Brain microvascular endothelial cell (primary cell): ENCODE measurements around the gene NRIP3.

Experiments used
- DNase-seq: peaks from one replicate; pipeline ENCODE4 v3.0.0-alpha.2; 2020
- H3K27ac ChIP-seq: fragments of 250-450 bp; sonication (Bioruptor Pico); 2 replicates; pipeline ENCODE4 v1.5.1; 2020; ENCODE audit warnings: mild to moderate bottlenecking, moderate library complexity
- H3K27me3 ChIP-seq: fragments of 250-450 bp; sonication (Bioruptor Pico); replicated peaks from 2 replicates; pipeline ENCODE4 v1.5.1; 2020; ENCODE audit warnings: mild to moderate bottlenecking
- H3K36me3 ChIP-seq: fragments of 250-450 bp; sonication (Bioruptor Pico); replicated peaks from 2 replicates; pipeline ENCODE4 v1.5.1; 2020; ENCODE audit warnings: mild to moderate bottlenecking
- H3K4me3 ChIP-seq: 2 replicates; pipeline ENCODE4 v1.5.1; 2011; ENCODE audit warnings: low read depth, mild to moderate bottlenecking, control low read depth, low read length, moderate library complexity
- in situ Hi-C: cut with HindIII; loops from 2 replicates; pipeline ENCODE4 v1.10.0; 2017; ENCODE audit warnings: low sequenced_read_pairs, low pct_ligation_motif_present
- TF ChIP-seq, protein P1 (sequence below): IDR thresholded peaks from 2 replicates; pipeline ENCODE4 v1.5.1; 2011; ENCODE audit warnings: low read depth, mild to moderate bottlenecking, moderate library complexity, low read length, control low read depth, inconsistent platforms; ENCODE audit errors: missing control alignments

NRIP3 gene

DNA sequence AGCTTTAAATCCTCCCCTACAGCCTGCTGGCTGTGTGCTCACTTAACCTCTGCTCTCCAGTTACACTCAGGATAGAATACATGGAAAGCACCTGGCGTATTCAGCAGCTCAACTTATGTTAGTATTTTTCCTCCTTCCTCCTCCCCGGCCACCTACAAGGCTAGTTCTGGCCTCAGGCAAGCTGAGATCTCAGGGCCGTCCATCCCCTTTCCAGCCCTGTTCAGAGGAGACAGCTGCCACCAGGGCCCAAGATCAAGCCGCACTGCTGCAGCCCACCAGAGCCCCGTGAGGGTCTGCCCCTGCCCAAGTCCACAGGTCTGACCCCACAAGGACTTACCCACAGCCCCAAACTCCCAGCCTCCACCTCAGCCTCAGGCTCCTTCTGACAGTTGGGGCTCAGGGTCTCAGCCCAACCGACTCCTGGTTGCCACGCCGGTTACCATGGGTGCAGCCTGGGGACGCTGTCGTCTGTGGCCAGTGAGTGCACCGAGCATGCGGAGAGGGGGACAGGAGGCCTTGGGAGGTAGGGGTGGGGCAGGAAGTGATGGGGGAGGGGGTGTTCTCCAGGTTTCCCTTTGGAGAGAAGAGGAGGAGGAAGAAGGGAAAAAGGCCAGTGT is 71.1 kb downstream of the NRIP3 start, which contains the start of gene C11orf16:
Gene C11orf16 (minus strand): TSS at position 384 of the 617 bp plus-strand sequence. CDS start 639 bp downstream, outside the sequence.
- Histone ChIP-seq H3K27me3 (no peaks in the 10 kb centered on the region), H3K36me3 (no peaks in the 10 kb centered on the region), H3K4me3 (no peak within 1 kb of the TSS), H3K27ac (no peak within 1 kb of the TSS)
- DNase-seq: no peak
- TF ChIP-seq, protein P1, sequence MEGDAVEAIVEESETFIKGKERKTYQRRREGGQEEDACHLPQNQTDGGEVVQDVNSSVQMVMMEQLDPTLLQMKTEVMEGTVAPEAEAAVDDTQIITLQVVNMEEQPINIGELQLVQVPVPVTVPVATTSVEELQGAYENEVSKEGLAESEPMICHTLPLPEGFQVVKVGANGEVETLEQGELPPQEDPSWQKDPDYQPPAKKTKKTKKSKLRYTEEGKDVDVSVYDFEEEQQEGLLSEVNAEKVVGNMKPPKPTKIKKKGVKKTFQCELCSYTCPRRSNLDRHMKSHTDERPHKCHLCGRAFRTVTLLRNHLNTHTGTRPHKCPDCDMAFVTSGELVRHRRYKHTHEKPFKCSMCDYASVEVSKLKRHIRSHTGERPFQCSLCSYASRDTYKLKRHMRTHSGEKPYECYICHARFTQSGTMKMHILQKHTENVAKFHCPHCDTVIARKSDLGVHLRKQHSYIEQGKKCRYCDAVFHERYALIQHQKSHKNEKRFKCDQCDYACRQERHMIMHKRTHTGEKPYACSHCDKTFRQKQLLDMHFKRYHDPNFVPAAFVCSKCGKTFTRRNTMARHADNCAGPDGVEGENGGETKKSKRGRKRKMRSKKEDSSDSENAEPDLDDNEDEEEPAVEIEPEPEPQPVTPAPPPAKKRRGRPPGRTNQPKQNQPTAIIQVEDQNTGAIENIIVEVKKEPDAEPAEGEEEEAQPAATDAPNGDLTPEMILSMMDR: no peak
- in situ Hi-C loops: no loop called here
